Measurements from ENCODE around the gene KIAA1217. TPM values are rescaled to one million over a fixed set of nuclear protein-coding genes. Genes with fewer than 3 reads are reported as not detected.

Gene KIAA1217
- total and polyA plus RNA-seq, 2 of the 4 experiments (the other 2 are of a cell fraction): 3.4 to 4.4 TPM

DNA sequence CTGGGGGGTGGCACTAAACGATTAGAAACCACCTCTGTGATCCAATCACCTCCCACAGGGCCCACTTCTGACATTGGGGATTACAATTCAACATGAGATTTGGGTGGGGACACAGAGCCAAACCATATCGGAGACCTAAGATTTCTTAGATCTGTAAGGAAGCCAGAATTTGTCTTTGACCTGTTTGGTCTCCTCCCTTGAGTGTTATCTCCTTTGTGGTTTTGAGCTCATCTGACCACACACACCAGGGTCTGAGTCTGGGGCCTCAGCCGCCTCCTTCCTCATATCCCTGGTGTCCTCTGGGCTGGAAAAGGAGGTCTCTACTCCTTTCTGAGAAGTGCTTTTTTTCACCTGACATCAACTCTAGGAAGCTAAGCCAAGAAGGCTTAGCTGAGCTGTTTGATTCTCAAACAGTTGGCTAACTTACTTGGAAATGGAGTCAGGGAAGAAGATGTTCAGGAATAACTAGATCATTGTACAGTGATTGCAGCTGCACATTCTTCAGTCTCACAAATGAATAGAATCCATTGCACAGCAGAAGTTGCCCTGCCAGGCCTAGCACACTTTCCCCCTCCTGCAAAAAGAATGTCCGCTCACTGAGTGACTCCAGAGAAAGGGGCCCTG is 347.3 kb downstream of the KIAA1217 start:
- no peak overlapping the region for H3K23ac ChIP-seq (ENCODE audit: low read depth, low read length)
- DNase-seq (no peak), ATAC-seq (ENCODE audit: low read depth) (no peak)
- CTCF ChIA-PET: interaction anchor here (1.0 to 2.5 kb wide), 2 partner anchors 562 to 1398 kb away, joined by 4 to 11 read pairs; no protein-coding TSS in a partner anchor
- POLR2A ChIA-PET (ENCODE audit: unreplicated experiment): interaction anchor here (0.5 kb wide), 1 partner anchor 366 kb away, joined by 6 read pairs; no protein-coding TSS in a partner anchor
- H2BK120ac ChIP-seq (ENCODE audit: low read depth, low read length): no peak overlapping the region
- no peak overlapping the region for H3K27ac ChIP-seq (ENCODE audit: insufficient read depth, low read length)
- H4K5ac ChIP-seq (ENCODE audit: low read depth, low read length): no peak overlapping the region
- no peak overlapping the region for H2BK5ac ChIP-seq (ENCODE audit: low read depth, low read length, poor library complexity, severe bottlenecking)
- H2AK9ac ChIP-seq (replicated peaks; ENCODE audit: low read depth, low read length, poor library complexity): no peak overlapping the region
- BruUV-seq (replicated peaks): no TSS peak
- no peaks in the 10 kb centered on the region for H3K4me1 ChIP-seq (ENCODE audit: control insufficient read depth, insufficient read depth, low read length)
- TF ChIP-seq RCOR1 (IDR thresholded peaks at IDR 0.05; ENCODE audit: insufficient replicate concordance, low read length): no peak
- TF ChIP-seq, protein P1, sequence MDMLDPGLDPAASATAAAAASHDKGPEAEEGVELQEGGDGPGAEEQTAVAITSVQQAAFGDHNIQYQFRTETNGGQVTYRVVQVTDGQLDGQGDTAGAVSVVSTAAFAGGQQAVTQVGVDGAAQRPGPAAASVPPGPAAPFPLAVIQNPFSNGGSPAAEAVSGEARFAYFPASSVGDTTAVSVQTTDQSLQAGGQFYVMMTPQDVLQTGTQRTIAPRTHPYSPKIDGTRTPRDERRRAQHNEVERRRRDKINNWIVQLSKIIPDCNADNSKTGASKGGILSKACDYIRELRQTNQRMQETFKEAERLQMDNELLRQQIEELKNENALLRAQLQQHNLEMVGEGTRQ (IDR thresholded peaks at IDR 0.05; ENCODE audit: low read depth, low read length): no peak
- TF ChIP-seq SMC3 (IDR thresholded peaks at IDR 0.05; ENCODE audit: low read depth, low read length): no peak
- TF ChIP-seq CHD1 (IDR thresholded peaks at IDR 0.05; ENCODE audit: low read depth, low read length): no peak
- no peak for TF ChIP-seq RFX5 (IDR thresholded peaks at IDR 0.05; ENCODE audit: low read depth, low read length)
- TF ChIP-seq, protein P2, sequence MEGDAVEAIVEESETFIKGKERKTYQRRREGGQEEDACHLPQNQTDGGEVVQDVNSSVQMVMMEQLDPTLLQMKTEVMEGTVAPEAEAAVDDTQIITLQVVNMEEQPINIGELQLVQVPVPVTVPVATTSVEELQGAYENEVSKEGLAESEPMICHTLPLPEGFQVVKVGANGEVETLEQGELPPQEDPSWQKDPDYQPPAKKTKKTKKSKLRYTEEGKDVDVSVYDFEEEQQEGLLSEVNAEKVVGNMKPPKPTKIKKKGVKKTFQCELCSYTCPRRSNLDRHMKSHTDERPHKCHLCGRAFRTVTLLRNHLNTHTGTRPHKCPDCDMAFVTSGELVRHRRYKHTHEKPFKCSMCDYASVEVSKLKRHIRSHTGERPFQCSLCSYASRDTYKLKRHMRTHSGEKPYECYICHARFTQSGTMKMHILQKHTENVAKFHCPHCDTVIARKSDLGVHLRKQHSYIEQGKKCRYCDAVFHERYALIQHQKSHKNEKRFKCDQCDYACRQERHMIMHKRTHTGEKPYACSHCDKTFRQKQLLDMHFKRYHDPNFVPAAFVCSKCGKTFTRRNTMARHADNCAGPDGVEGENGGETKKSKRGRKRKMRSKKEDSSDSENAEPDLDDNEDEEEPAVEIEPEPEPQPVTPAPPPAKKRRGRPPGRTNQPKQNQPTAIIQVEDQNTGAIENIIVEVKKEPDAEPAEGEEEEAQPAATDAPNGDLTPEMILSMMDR (conservative IDR thresholded peaks at IDR 0.05; ENCODE audit: low read depth, low read length): no peak
- TF ChIP-seq BHLHE40 (IDR thresholded peaks at IDR 0.05; ENCODE audit: low read depth, low read length): no peak
- H2BK15ac ChIP-seq (ENCODE audit: low read depth, low read length): no peak overlapping the region
- no peaks in the 10 kb centered on the region for H3K36me3 ChIP-seq (ENCODE audit: control insufficient read depth, insufficient read depth, low read length)
- no peak overlapping the region for H3K4me2 ChIP-seq (ENCODE audit: low read depth, low read length)
- H2AK5ac ChIP-seq (ENCODE audit: low read depth, low read length): no peak overlapping the region
- peaks cover 3% of the 10 kb centered on the region; the same call in 1 of the 2 replicates for H3K27me3 ChIP-seq (ENCODE audit: control insufficient read depth, insufficient read depth, low read length)
- no peak overlapping the region for H3K56ac ChIP-seq (ENCODE audit: extremely low read depth, insufficient read depth, low read length)
- H3K18ac ChIP-seq (ENCODE audit: low read depth, low read length): no peak overlapping the region
- no peak overlapping the region for H2AFZ ChIP-seq (replicated peaks; ENCODE audit: low read length, poor library complexity)
- H2BK20ac ChIP-seq (ENCODE audit: low read depth, low read length): no peak overlapping the region
- H4K20me1 ChIP-seq (ENCODE audit: insufficient read depth, low read length): no peaks in the 10 kb centered on the region
- no peak overlapping the region for H4K91ac ChIP-seq (ENCODE audit: insufficient read depth, low read depth, low read length)
- in situ Hi-C loops (cut with MboI; ENCODE audit: low sequenced_read_pairs) (loop anchor here (10.0 kb wide), 1 partner anchor 561 kb away; no protein-coding TSS in a partner anchor), intact Hi-C loops (cut with micrococcal nuclease) (no loop called here), dilution Hi-C loops (cut with HindIII; ENCODE audit: low sequenced_read_pairs, unreplicated experiment) (no loop called here)
- no peak overlapping the region for H3K9ac ChIP-seq (ENCODE audit: low read depth, low read length)
- peaks cover 5% of the 10 kb centered on the region; the same call in 1 of the 2 replicates for H3K9me3 ChIP-seq (ENCODE audit: control insufficient read depth, insufficient read depth, low read length)
- no peak overlapping the region for H4K8ac ChIP-seq (ENCODE audit: low read depth in 2 of 2, low read length in 2 of 2)
- H3K79me1 ChIP-seq (ENCODE audit: low read depth in 1 of 2, low read length in 2 of 2): no peaks in the 10 kb centered on the region
- no peaks in the 10 kb centered on the region for H3K9me1 ChIP-seq (ENCODE audit: insufficient read depth, low read length)
- no peak overlapping the region for H3K14ac ChIP-seq (replicated peaks; ENCODE audit: low read depth, low read length)
- no peak overlapping the region for H3K4me3 ChIP-seq (ENCODE audit: insufficient read depth, low read depth, low read length)
- 83% methylated on average over 1 of the region's 4 CpGs; no CpG with 5 or more reads in 1 of the 2 experiments for WGBS, 2 experiments (ENCODE audit: extremely low coverage in 2 of 2, insufficient read length in 1 of 2)
- H3K4ac ChIP-seq (ENCODE audit: low read depth, low read length): no peak overlapping the region
